WTC11 (cell line): ENCODE measurements around the gene FOXO1. TPM values are rescaled to one million over a fixed set of nuclear protein-coding genes. Genes with fewer than 3 reads are reported as not detected.
A peak's percentile ranks its signal among the peaks of the same experiment; 100 is the strongest.

Experiments
- ATAC-seq: fragments of 200-7000 bp; cut with Tn5 transposase; 2 replicates; pipeline ENCODE4 v1.10.0; 2021; ENCODE audit warnings: mild to moderate bottlenecking, moderate library complexity
- CTCF ChIA-PET: fragments of 300-600 bp; sonication (Branson Sonifier 250); formaldehyde crosslinking; loops from one replicate; lab custom pipeline; 2021; ENCODE audit warnings: antibody characterized with exemption; lab: Charles Lee
- POLR2A ChIA-PET: fragments of 350-600 bp; sonication (Branson Sonifier 250); formaldehyde crosslinking; loops from one replicate; lab custom pipeline; 2021; ENCODE audit warnings: antibody characterized with exemption; lab: Charles Lee
- DNase-seq: peaks from one replicate; pipeline ENCODE4 v3.0.0; 2021; ENCODE audit warnings: low spot score
- H3K27ac Mint-ChIP-seq: 2 replicates; pipeline ENCODE4 v1.8.0; 2021; ENCODE audit warnings: mixed read lengths
- H3K27me3 Mint-ChIP-seq: 2 replicates; pipeline ENCODE4 v1.8.0; 2021; ENCODE audit warnings: low read depth, mild to moderate bottlenecking, moderate library complexity, mixed read lengths
- H3K36me3 Mint-ChIP-seq: 2 replicates; pipeline ENCODE4 v1.8.0; 2021; ENCODE audit warnings: mixed read lengths
- H3K4me1 Mint-ChIP-seq: 2 replicates; pipeline ENCODE4 v1.8.0; 2022; ENCODE audit warnings: mixed read lengths
- H3K4me3 Mint-ChIP-seq: 2 replicates; pipeline ENCODE4 v1.8.0; 2021; ENCODE audit warnings: mild to moderate bottlenecking, moderate library complexity, mixed read lengths
- H3K9me3 Mint-ChIP-seq: 2 replicates; pipeline ENCODE4 v1.8.0; 2021; ENCODE audit warnings: mixed read lengths
- ATF2 ChIP-seq: sonication (generic); formaldehyde crosslinking; IDR thresholded peaks from 2 replicates; pipeline ENCODE4 v1.8.1; 2022; ENCODE audit warnings: low read depth, missing genetic modification reagents, borderline replicate concordance
- CBFB ChIP-seq: sonication (generic); formaldehyde crosslinking; IDR thresholded peaks from 2 replicates; pipeline ENCODE4 v1.8.1; 2022; ENCODE audit warnings: mild to moderate bottlenecking, low read depth, missing genetic modification reagents
- CREB1 ChIP-seq: sonication (generic); formaldehyde crosslinking; IDR thresholded peaks from 2 replicates; pipeline ENCODE4 v1.8.0; 2023; ENCODE audit warnings: mild to moderate bottlenecking, missing genetic modification reagents
- E2F1 ChIP-seq: sonication (generic); formaldehyde crosslinking; IDR thresholded peaks from 2 replicates; pipeline ENCODE4 v1.8.0; 2022; ENCODE audit warnings: mild to moderate bottlenecking, missing genetic modification reagents
- ELF4 ChIP-seq: sonication (generic); formaldehyde crosslinking; IDR thresholded peaks from 2 replicates; pipeline ENCODE4 v1.8.1; 2022; ENCODE audit warnings: low read depth, mild to moderate bottlenecking, moderate library complexity, missing genetic modification reagents
- FOXJ3 ChIP-seq: sonication (generic); formaldehyde crosslinking; IDR thresholded peaks from 2 replicates; pipeline ENCODE4 v1.9.0; 2021; ENCODE audit warnings: missing genetic modification reagents, mild to moderate bottlenecking, borderline replicate concordance
- FOXK1 ChIP-seq: sonication (generic); formaldehyde crosslinking; IDR thresholded peaks from 2 replicates; pipeline ENCODE4 v1.8.0; 2022; ENCODE audit warnings: mild to moderate bottlenecking, moderate library complexity, missing genetic modification reagents
- FOXP1 ChIP-seq: sonication (generic); formaldehyde crosslinking; IDR thresholded peaks from 2 replicates; pipeline ENCODE4 v1.8.0; 2022; ENCODE audit warnings: missing genetic modification reagents, mild to moderate bottlenecking, moderate library complexity, borderline replicate concordance
- JAZF1 ChIP-seq: fragments of 250-450 bp; sonication (Bioruptor Pico); IDR thresholded peaks from 2 replicates; pipeline ENCODE4 v1.9.0; 2021; ENCODE audit warnings: moderate library complexity, mild to moderate bottlenecking, inconsistent platforms
- JUN ChIP-seq: sonication (generic); formaldehyde crosslinking; IDR thresholded peaks from 2 replicates; pipeline ENCODE4 v1.8.0; 2023; ENCODE audit warnings: mild to moderate bottlenecking, missing genetic modification reagents
- MXD4 ChIP-seq: fragments of 250-450 bp; sonication (Bioruptor Pico); IDR thresholded peaks from 2 replicates; pipeline ENCODE4 v1.8.0; 2021; ENCODE audit warnings: mild to moderate bottlenecking, moderate library complexity, borderline replicate concordance
- MYBL2 ChIP-seq: sonication (generic); formaldehyde crosslinking; IDR thresholded peaks from 2 replicates; pipeline ENCODE4 v1.8.1; 2023; ENCODE audit warnings: mild to moderate bottlenecking, moderate library complexity, missing genetic modification reagents
- SOX15 ChIP-seq: fragments of 250-450 bp; sonication (Bioruptor Pico); IDR thresholded peaks from 2 replicates; pipeline ENCODE4 v1.9.0; 2021; ENCODE audit warnings: mild to moderate bottlenecking
- TEAD4 ChIP-seq: sonication (generic); formaldehyde crosslinking; IDR thresholded peaks from 2 replicates; pipeline ENCODE4 v1.8.0; 2022; ENCODE audit warnings: mild to moderate bottlenecking, missing genetic modification reagents
- ZNF138 ChIP-seq: sonication (generic); formaldehyde crosslinking; conservative IDR thresholded peaks from 2 replicates; pipeline ENCODE4 v1.8.1; 2022; ENCODE audit warnings: mild to moderate bottlenecking, moderate library complexity, missing genetic modification reagents
- ZNF263 ChIP-seq: sonication (generic); formaldehyde crosslinking; IDR thresholded peaks from 2 replicates; pipeline ENCODE4 v1.8.1; 2022; ENCODE audit warnings: low read depth, mild to moderate bottlenecking, moderate library complexity, missing genetic modification reagents
- ZNF416 ChIP-seq: fragments of 250-450 bp; sonication (Bioruptor Pico); IDR thresholded peaks from 2 replicates; pipeline ENCODE4 v1.9.0; 2021; ENCODE audit warnings: mild to moderate bottlenecking, inconsistent platforms
- ZSCAN18 ChIP-seq: fragments of 250-450 bp; sonication (Bioruptor Pico); IDR thresholded peaks from 2 replicates; pipeline ENCODE4 v2.1.2; 2022; ENCODE audit warnings: mild to moderate bottlenecking, moderate library complexity
- total RNA-seq: library from RNA; stranded (reverse); gene quantifications from 3 replicates; pipeline ENCODE4 v1.2.3, GENCODE V29; 2021
- TF ChIP-seq, protein P1 (sequence below): sonication (generic); formaldehyde crosslinking; IDR thresholded peaks from 2 replicates; pipeline ENCODE4 v1.8.1; 2022; ENCODE audit warnings: mild to moderate bottlenecking, moderate library complexity, missing genetic modification reagents
- TF ChIP-seq, protein P2 (sequence below): sonication (generic); formaldehyde crosslinking; IDR thresholded peaks from 2 replicates; pipeline ENCODE4 v1.8.1; 2023; ENCODE audit warnings: mild to moderate bottlenecking, missing genetic modification reagents, borderline replicate concordance

Gene FOXO1
- total RNA-seq, 1 experiment from 2014 or later: 37.9 TPM

GRCh38 chr13:40673414-40673813, 7.0 kb upstream of the FOXO1 start (continued):
- TF ChIP-seq, protein P1, sequence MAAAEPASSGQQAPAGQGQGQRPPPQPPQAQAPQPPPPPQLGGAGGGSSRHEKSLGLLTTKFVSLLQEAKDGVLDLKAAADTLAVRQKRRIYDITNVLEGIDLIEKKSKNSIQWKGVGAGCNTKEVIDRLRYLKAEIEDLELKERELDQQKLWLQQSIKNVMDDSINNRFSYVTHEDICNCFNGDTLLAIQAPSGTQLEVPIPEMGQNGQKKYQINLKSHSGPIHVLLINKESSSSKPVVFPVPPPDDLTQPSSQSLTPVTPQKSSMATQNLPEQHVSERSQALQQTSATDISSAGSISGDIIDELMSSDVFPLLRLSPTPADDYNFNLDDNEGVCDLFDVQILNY (CRISPR knock-in tag): no peak
- TF ChIP-seq FOXK1 (CRISPR knock-in tag): peak; percentile 43; the same call in 1 of the 2 replicates

- no peak for DNase-seq
- H3K27ac Mint-ChIP-seq: peak overlapping the region; percentile 93
- peaks cover 72% of the 10 kb centered on the region for H3K4me1 Mint-ChIP-seq
- CTCF ChIA-PET: interaction anchor here (0.6 to 1.5 kb wide), 3 partner anchors 9 to 1069 kb away, joined by 4 to 9 read pairs (median 4); no protein-coding TSS in a partner anchor
- no peaks in the 10 kb centered on the region for H3K36me3 Mint-ChIP-seq
- H3K27me3 Mint-ChIP-seq: peaks cover 41% of the 10 kb centered on the region
- POLR2A ChIA-PET: interaction anchor here (1.6 kb wide), 1 partner anchor 21 kb away, joined by 3 read pairs; no protein-coding TSS in a partner anchor
- peak overlapping the region; percentile 23 for H3K4me3 Mint-ChIP-seq
- TF ChIP-seq FOXP1 (CRISPR knock-in tag) (no peak), E2F1 (CRISPR knock-in tag) (no peak), CREB1 (CRISPR knock-in tag) (no peak), MXD4 (CRISPR knock-in tag) (no peak), ZNF263 (CRISPR knock-in tag) (no peak), JUN (no peak), TEAD4 (CRISPR knock-in tag) (no peak), ELF4 (CRISPR knock-in tag) (no peak)
- ATAC-seq: peak; percentile 32
- H3K9me3 Mint-ChIP-seq: no peaks in the 10 kb centered on the region
Measured at GRCh38 chr13:40672765-40673397, 6.4 kb upstream of the FOXO1 start.

- peak; percentile 75 for ATAC-seq
- DNase-seq: no peak
- Mint-ChIP-seq H3K36me3 (no peaks in the 10 kb centered on the region), H3K9me3 (no peaks in the 10 kb centered on the region), H3K27ac (peak overlapping the region; percentile 93), H3K4me3 (no peak overlapping the region; the same call in 1 of the 2 replicates), H3K4me1 (peaks cover 79% of the 10 kb centered on the region), H3K27me3 (peaks cover 36% of the 10 kb centered on the region)
- ChIA-PET CTCF (interaction anchor here (1.2 to 1.5 kb wide), 2 partner anchors 10 to 107 kb away, joined by 4 to 9 read pairs; no protein-coding TSS in a partner anchor), POLR2A (no interaction called here)
- TF ChIP-seq ATF2 (CRISPR knock-in tag) (no peak), SOX15 (CRISPR knock-in tag) (no peak)
Measured at GRCh38 chr13:40671956-40672764, 5.7 kb upstream of the FOXO1 start.

- ATAC-seq: no peak
- ChIA-PET CTCF (no interaction called here), POLR2A (no interaction called here)
- Mint-ChIP-seq H3K4me1 (peaks cover 76% of the 10 kb centered on the region), H3K27me3 (peaks cover 17% of the 10 kb centered on the region), H3K36me3 (no peaks in the 10 kb centered on the region), H3K4me3 (no peak overlapping the region), H3K27ac (peak overlapping the region; percentile 30; the same call in 1 of the 2 replicates), H3K9me3 (no peaks in the 10 kb centered on the region)
- DNase-seq: no peak
- no peak for TF ChIP-seq CBFB
- TF ChIP-seq JAZF1: no peak
- TF ChIP-seq ZNF138 (CRISPR knock-in tag): no peak
- TF ChIP-seq FOXJ3 (CRISPR knock-in tag): no peak
- TF ChIP-seq MYBL2: no peak
- TF ChIP-seq JUN: no peak
- no peak for TF ChIP-seq ZSCAN18
- TF ChIP-seq ZNF416 (CRISPR knock-in tag): no peak
- TF ChIP-seq, protein P2, sequence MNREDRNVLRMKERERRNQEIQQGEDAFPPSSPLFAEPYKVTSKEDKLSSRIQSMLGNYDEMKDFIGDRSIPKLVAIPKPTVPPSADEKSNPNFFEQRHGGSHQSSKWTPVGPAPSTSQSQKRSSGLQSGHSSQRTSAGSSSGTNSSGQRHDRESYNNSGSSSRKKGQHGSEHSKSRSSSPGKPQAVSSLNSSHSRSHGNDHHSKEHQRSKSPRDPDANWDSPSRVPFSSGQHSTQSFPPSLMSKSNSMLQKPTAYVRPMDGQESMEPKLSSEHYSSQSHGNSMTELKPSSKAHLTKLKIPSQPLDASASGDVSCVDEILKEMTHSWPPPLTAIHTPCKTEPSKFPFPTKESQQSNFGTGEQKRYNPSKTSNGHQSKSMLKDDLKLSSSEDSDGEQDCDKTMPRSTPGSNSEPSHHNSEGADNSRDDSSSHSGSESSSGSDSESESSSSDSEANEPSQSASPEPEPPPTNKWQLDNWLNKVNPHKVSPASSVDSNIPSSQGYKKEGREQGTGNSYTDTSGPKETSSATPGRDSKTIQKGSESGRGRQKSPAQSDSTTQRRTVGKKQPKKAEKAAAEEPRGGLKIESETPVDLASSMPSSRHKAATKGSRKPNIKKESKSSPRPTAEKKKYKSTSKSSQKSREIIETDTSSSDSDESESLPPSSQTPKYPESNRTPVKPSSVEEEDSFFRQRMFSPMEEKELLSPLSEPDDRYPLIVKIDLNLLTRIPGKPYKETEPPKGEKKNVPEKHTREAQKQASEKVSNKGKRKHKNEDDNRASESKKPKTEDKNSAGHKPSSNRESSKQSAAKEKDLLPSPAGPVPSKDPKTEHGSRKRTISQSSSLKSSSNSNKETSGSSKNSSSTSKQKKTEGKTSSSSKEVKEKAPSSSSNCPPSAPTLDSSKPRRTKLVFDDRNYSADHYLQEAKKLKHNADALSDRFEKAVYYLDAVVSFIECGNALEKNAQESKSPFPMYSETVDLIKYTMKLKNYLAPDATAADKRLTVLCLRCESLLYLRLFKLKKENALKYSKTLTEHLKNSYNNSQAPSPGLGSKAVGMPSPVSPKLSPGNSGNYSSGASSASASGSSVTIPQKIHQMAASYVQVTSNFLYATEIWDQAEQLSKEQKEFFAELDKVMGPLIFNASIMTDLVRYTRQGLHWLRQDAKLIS (CRISPR knock-in tag): no peak
Measured at GRCh38 chr13:40670307-40670706, 3.9 kb upstream of the FOXO1 start.
